ENCODE results near the gene KIAA0040. TPM values are rescaled to one million over a fixed set of nuclear protein-coding genes. Genes with fewer than 3 reads are reported as not detected.

Gene KIAA0040
- total and polyA plus RNA-seq, 2 donors (not counting 3 experiments of a cell fraction or from before 2014, with no cell fraction given) = 8.3 to 10.9 TPM

GRCh38 chr1:175203570-175204068, 11.0 kb upstream of the KIAA0040 start:
- Histone ChIP-seq H3K9me1 (replicated peaks; ENCODE audit: control insufficient read depth, extremely low read depth, insufficient read depth, low read length) (no peaks in the 10 kb centered on the region), H3K4me2 (ENCODE audit: insufficient read depth, low read length) (no peak overlapping the region), H3K9ac (replicated peaks; ENCODE audit: extremely low read depth, insufficient read depth, low read length) (no peak overlapping the region), H3K79me2 (ENCODE audit: control insufficient read depth, insufficient read depth, low read length) (no peaks in the 10 kb centered on the region), H3K27me3 (ENCODE audit: control insufficient read depth in 2 of 2, insufficient read depth in 2 of 2, low read length in 2 of 2) (no peaks in the 10 kb centered on the region), H3K36me3 (ENCODE audit: control insufficient read depth in 2 of 2, extremely low read depth in 1 of 2, insufficient read depth in 2 of 2, low read length in 2 of 2) (no peaks in the 10 kb centered on the region), H3K27ac (ENCODE audit: insufficient read depth, low read depth, low read length) (no peak overlapping the region), H3K4me1 (ENCODE audit: control insufficient read depth, extremely low read depth, insufficient read depth, low read length) (peaks cover 24% of the 10 kb centered on the region), H3K4me3 (replicated peaks in 1 of 3; ENCODE audit: insufficient read depth in 1 of 3, low read depth in 1 of 3, low read length in 3 of 3) (no peak overlapping the region), H4K20me1 (replicated peaks; ENCODE audit: control insufficient read depth, extremely low read depth, insufficient read depth, low read length) (no peaks in the 10 kb centered on the region), H2AFZ (ENCODE audit: low read depth, low read length) (no peak overlapping the region), H3K9me3 (replicated peaks; ENCODE audit: control insufficient read depth, insufficient read depth, low read length) (no peaks in the 10 kb centered on the region)
- CTCF ChIA-PET = interaction anchor here (0.9 to 1.4 kb wide), 3 partner anchors 49 to 116 kb away, joined by 3 to 4 read pairs (median 3); no protein-coding TSS in a partner anchor
- TF ChIP-seq MAX (IDR thresholded peaks at IDR 0.05; ENCODE audit: insufficient read depth, insufficient read length) (no peak), FOS (IDR thresholded peaks at IDR 0.05; ENCODE audit: borderline replicate concordance, insufficient read depth, low read length) (no peak), CTCF (IDR thresholded peaks at IDR 0.05; ENCODE audit: extremely low read depth in 1 of 2, insufficient read depth in 1 of 2, low read depth in 1 of 2, low read length in 2 of 2) (no peak), GATA2 (IDR thresholded peaks at IDR 0.05; ENCODE audit: insufficient read depth, insufficient read length, low read depth, low read length) (no peak), POLR2AphosphoS5 (IDR thresholded peaks at IDR 0.05; ENCODE audit: insufficient read depth, low read depth, low read length) (no peak), MYC (IDR thresholded peaks at IDR 0.05; ENCODE audit: low read depth, low read length) (no peak), JUN (IDR thresholded peaks at IDR 0.05; ENCODE audit: borderline replicate concordance, insufficient read depth, insufficient read length, low read depth) (no peak), POLR2A (IDR thresholded peaks at IDR 0.05; ENCODE audit: low read depth, low read length) (no peak), EZH2 (IDR thresholded peaks at IDR 0.05; ENCODE audit: borderline replicate concordance, low read depth, low read length, severe bottlenecking) (no peak)
- intact Hi-C loops (cut with micrococcal nuclease) = no loop called here
- dilution Hi-C loops (cut with MboI; ENCODE audit: extremely low pct_ligation_motif_present, low sequenced_read_pairs) = no loop called here
- DNase-seq (ENCODE audit: low read depth, low spot score) = no peak
- no TSS peak for BruUV-seq (replicated peaks)
- FAIRE-seq = no peak
- POLR2A ChIA-PET = no interaction called here

Data from endothelial cell of umbilical vein (primary cell).